ENCODE results near the gene RGS6. TPM values are rescaled to one million over a fixed set of nuclear protein-coding genes. Genes with fewer than 3 reads are reported as not detected.

The RGS6 gene
- total and polyA plus RNA-seq, 8 donors = 0.12 to 4.1 (median 2.8) TPM

DNA sequence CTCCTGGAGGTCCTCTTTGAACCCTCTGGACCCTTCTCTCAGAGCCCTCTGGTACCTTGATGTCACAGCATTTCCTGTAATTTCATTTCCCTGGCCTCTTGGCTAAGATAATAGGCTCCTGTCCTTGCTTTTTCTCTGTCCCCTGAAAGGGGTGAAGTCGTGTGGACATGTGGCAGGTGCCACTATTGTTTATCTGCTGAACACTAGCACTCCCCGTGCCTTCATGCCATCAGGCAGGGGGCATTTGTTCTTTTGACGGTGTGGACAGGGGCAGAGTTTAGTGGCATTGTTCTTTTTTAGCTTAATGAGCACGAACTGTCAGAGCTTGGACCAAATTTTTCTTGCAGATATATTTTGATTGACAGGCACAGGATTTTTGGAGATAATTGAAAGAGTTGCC is 166.0 kb downstream of the RGS6 start:
- H3K36me3 ChIP-seq = no peaks in the 10 kb centered on the region
- DNase-seq (no peak), ATAC-seq (no peak)
- H3K27me3 ChIP-seq = no peaks in the 10 kb centered on the region
- TF ChIP-seq, protein P1, sequence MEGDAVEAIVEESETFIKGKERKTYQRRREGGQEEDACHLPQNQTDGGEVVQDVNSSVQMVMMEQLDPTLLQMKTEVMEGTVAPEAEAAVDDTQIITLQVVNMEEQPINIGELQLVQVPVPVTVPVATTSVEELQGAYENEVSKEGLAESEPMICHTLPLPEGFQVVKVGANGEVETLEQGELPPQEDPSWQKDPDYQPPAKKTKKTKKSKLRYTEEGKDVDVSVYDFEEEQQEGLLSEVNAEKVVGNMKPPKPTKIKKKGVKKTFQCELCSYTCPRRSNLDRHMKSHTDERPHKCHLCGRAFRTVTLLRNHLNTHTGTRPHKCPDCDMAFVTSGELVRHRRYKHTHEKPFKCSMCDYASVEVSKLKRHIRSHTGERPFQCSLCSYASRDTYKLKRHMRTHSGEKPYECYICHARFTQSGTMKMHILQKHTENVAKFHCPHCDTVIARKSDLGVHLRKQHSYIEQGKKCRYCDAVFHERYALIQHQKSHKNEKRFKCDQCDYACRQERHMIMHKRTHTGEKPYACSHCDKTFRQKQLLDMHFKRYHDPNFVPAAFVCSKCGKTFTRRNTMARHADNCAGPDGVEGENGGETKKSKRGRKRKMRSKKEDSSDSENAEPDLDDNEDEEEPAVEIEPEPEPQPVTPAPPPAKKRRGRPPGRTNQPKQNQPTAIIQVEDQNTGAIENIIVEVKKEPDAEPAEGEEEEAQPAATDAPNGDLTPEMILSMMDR (IDR thresholded peaks at IDR 0.05) = no peak
- H3K4me3 ChIP-seq = no peak overlapping the region
- no peaks in the 10 kb centered on the region for H3K4me1 ChIP-seq
- H3K9me3 ChIP-seq = no peaks in the 10 kb centered on the region
- intact Hi-C loops (cut with DNase I) = no loop called here
- no peak overlapping the region for H3K27ac ChIP-seq

DNA sequence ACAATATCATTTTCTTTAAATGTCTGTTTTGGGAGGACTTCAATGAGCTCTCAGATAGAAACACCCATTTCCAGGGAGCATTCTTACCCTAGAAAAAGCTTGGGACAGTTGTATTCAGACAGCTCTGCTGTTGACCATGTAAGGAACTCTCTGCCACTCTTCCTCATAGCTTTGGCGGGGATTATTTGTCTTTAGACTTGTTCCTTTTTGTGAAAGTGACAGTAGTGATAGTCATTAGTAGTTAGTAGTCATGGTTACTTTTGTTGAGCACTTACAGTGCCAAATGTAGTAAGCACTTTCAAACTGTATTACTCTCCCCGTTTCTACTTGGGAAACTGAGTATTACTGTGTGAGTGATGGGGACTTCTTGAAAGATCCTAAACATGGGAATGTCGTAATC is 167.3 kb downstream of the RGS6 start:
- intact Hi-C loops (cut with DNase I) = no loop called here
- Histone ChIP-seq H3K36me3 (no peaks in the 10 kb centered on the region), H3K27ac (no peak overlapping the region)

DNA sequence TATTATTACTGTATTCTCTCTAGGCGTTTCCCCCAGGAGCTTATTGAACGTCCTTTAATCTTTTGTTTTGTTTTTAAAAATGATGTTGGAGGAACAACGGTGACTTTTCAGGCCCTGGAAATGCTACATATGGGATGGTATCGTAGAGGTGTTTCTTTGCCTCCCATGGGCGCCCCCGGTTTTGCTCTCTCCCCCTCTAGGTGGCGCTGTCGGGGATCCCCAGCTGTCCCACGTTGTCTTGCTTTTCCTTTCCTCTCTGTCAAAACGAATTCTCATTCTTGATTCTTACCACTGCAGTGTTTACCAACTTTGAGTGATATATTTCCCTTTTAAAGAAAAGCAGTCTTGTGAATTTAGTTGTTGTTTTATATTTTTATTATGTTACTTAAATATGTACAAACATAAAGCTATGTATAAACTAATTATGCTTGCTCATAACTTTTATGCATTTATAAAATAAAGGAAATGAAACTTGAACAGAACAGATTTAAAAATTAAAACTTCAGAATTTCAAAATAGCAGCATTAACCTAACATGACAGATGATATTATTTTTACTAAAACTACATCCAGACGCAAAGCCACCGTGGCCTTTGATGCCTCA is 171.9 kb downstream of the RGS6 start:
- intact Hi-C loops (cut with DNase I) = no loop called here
- H3K4me3 ChIP-seq = no peak overlapping the region
- no peak overlapping the region for H3K27ac ChIP-seq
- no peaks in the 10 kb centered on the region for H3K4me1 ChIP-seq
- TF ChIP-seq, protein P1 (IDR thresholded peaks at IDR 0.05) = peak in 1 of 2 donors; percentile 39
- H3K36me3 ChIP-seq = no peaks in the 10 kb centered on the region
- no peaks in the 10 kb centered on the region for H3K27me3 ChIP-seq
- no peaks in the 10 kb centered on the region for H3K9me3 ChIP-seq
- no peak for DNase-seq
- no peak for ATAC-seq

More for the DNA sequence above, 167.3 kb downstream of the RGS6 start:
- ATAC-seq (no peak), DNase-seq (no peak)
- no peaks in the 10 kb centered on the region for H3K27me3 ChIP-seq
- H3K4me3 ChIP-seq = no peak overlapping the region
- no peaks in the 10 kb centered on the region for H3K9me3 ChIP-seq
- H3K4me1 ChIP-seq = no peaks in the 10 kb centered on the region
- TF ChIP-seq, protein P1 (IDR thresholded peaks at IDR 0.05) = no peak

DNA sequence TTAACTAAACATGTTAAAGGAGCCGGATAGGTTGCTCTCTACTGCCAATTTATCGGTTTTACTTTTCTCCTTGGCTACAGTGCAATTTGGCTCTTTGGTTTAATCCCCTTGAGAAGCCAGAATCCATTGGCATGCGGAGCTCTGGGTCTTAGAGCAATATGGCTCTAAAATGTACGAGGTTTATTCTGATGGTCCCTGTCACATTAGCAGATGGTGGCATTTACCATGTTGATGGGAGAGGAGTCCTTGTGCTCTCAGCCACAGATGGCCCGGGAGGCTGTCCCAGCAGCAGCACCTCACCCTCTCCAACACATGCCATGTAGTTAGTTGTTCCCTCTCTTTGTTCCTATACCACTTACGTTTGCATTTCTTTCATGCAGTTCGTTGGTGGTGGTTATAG is 179.7 kb downstream of the RGS6 start:
- Histone ChIP-seq H3K4me3 (no peak overlapping the region), H3K4me1 (no peaks in the 10 kb centered on the region), H3K9me3 (no peaks in the 10 kb centered on the region), H3K27me3 (no peaks in the 10 kb centered on the region), H3K27ac (no peak overlapping the region), H3K36me3 (no peaks in the 10 kb centered on the region)
- intact Hi-C loops (cut with DNase I) = no loop called here
- no peak for ATAC-seq
- TF ChIP-seq, protein P1 (IDR thresholded peaks at IDR 0.05) = no peak
- DNase-seq = no peak

DNA sequence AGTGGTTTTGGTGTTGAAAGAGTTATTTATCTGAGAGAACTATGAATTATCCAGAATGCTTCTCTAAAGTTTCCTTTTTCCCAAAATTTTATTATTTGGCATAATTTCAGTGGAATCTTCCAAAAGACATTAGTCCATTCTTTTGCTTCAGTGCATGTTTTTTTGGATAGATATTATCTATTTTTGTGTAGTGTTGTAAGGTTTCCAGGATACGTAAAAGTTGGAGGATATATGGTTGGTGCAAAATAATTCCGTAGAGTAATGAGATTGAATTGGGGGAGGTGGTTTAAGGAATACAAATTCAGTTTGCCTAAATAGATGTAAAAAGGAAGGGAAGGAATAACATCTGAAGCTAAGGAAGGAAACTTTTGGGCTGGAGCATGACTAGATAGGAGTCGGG is 186.6 kb downstream of the RGS6 start:
- H3K27me3 ChIP-seq = no peaks in the 10 kb centered on the region
- no peak overlapping the region for H3K27ac ChIP-seq
- H3K4me1 ChIP-seq = no peaks in the 10 kb centered on the region
- no peaks in the 10 kb centered on the region for H3K9me3 ChIP-seq
- ATAC-seq (no peak), DNase-seq (no peak)
- no peak overlapping the region for H3K4me3 ChIP-seq
- intact Hi-C loops (cut with DNase I) = no loop called here
- TF ChIP-seq, protein P1 (IDR thresholded peaks at IDR 0.05) = no peak
- H3K36me3 ChIP-seq = no peaks in the 10 kb centered on the region

All from left lung (tissue), 10 donors.